K562 treated with DMSO at 1 percent for 48 hours (cell line): ENCODE data around the gene RNFT1. TPM values are rescaled to one million over a fixed set of nuclear protein-coding genes. Genes with fewer than 3 reads are reported as not detected.

Experiments
- total RNA-seq: library from RNA; unstranded; fragments of 300-600 nt; gene quantifications from 2 replicates; pipeline ENCODE4 v1.2.3, GENCODE V29; 2022; ENCODE audit warnings: low replicate concordance; ENCODE audit errors: extremely low read depth

RNFT1 gene
- total RNA-seq, result not detected in 2 replicates

GRCh38 chr17:59964482-59965328, at the start of gene RNFT1:
TSS of gene RNFT1 (minus strand) at chr17:59964740. CDS start at chr17:59964663, 77 bp downstream.

Other genes with a start within 250 kb of the RNFT1 start
- gene TUBD1, start 71.8 kb downstream of the RNFT1 start, total RNA-seq, result not detected in 2 replicates
- not detected in 2 replicates for gene RPS6KB1, start 71.6 kb downstream of the RNFT1 start, total RNA-seq
- not detected in 2 replicates for gene HEATR6, start 114.2 kb upstream of the RNFT1 start, total RNA-seq
- not detected in 2 replicates for gene CA4, start 185.2 kb upstream of the RNFT1 start, total RNA-seq